Measurements from ENCODE around the gene IGF2R.

GRCh38 chr6:159951772-159952171 is 17.1 kb upstream of the IGF2R start:
- TF ChIP-seq EP300 (IDR thresholded peaks at IDR 0.05; ENCODE audit: borderline replicate concordance) = no peak
- no peak for TF ChIP-seq MAX (IDR thresholded peaks at IDR 0.05)
- no peak for TF ChIP-seq ZBTB7A (IDR thresholded peaks at IDR 0.05; ENCODE audit: low read depth)
- no peak for TF ChIP-seq TCF12 (IDR thresholded peaks at IDR 0.05; ENCODE audit: low read depth)
- no peak for TF ChIP-seq YY1 (IDR thresholded peaks at IDR 0.05; ENCODE audit: low read depth)
- TF ChIP-seq EGR1 (IDR thresholded peaks at IDR 0.05) = no peak
- TF ChIP-seq TEAD4 (IDR thresholded peaks at IDR 0.05) = no peak
- no peak for TF ChIP-seq NFIC (IDR thresholded peaks at IDR 0.05)
- no peak for TF ChIP-seq USF1 (IDR thresholded peaks at IDR 0.05)

Measured in Ishikawa (cell line).